Skeletal muscle satellite cell (primary cell): ENCODE data around the gene PPP1R3D.
"Not testable (repeated sequence)": the region's sequence is repeated elsewhere in the genome, so short reads cannot be mapped to it uniquely, and the experiment has no call there.

Experiments
- H3K27me3 ChIP-seq: 2 replicates; pipeline ENCODE4 v1.7.0; 2013; ENCODE audit warnings: low read length; ENCODE audit not compliant: control insufficient read depth, insufficient read depth
- H3K36me3 ChIP-seq: 2 replicates; pipeline ENCODE4 v1.7.0; 2013; ENCODE audit warnings: mild to moderate bottlenecking, control low read depth, low read length; ENCODE audit not compliant: insufficient read depth
- H3K4me1 ChIP-seq: 2 replicates; pipeline ENCODE4 v1.7.0; 2013; ENCODE audit warnings: low read length; ENCODE audit not compliant: control insufficient read depth, insufficient read depth
- H3K4me2 ChIP-seq: 2 replicates; pipeline ENCODE4 v1.7.0; 2013; ENCODE audit warnings: mild to moderate bottlenecking, low read length
- H3K4me3 ChIP-seq: 2 replicates; pipeline ENCODE4 v1.7.0; 2013; ENCODE audit warnings: low read length
- H3K9ac ChIP-seq: 2 replicates; pipeline ENCODE4 v1.7.0; 2013; ENCODE audit warnings: mild to moderate bottlenecking, low read depth, low read length, moderate library complexity
- H3K9me3 ChIP-seq: replicated peaks from 2 replicates; pipeline ENCODE4 v1.7.0; 2013; ENCODE audit warnings: mild to moderate bottlenecking, control low read depth, low read length

PPP1R3D gene

GRCh38 chr20:59966428-59966827 is 26.3 kb upstream of the PPP1R3D start:
- Histone ChIP-seq H3K9ac (no peak overlapping the region), H3K4me3 (no peak overlapping the region), H3K4me2 (no peak overlapping the region), H3K4me1 (no peaks in the 10 kb centered on the region), H3K27me3 (peaks cover 9% of the 10 kb centered on the region), H3K36me3 (no peaks in the 10 kb centered on the region), H3K9me3 (no peaks in the 10 kb centered on the region)

- H3K4me2 ChIP-seq, result no peak overlapping the region
Measured at GRCh38 chr20:59962155-59962554, 22.1 kb upstream of the PPP1R3D start.

GRCh38 chr20:59961423-59961822 is 21.3 kb upstream of the PPP1R3D start:
- Histone ChIP-seq H3K27me3 (peaks cover 25% of the 10 kb centered on the region), H3K9me3 (no peaks in the 10 kb centered on the region), H3K4me1 (no peaks in the 10 kb centered on the region), H3K4me2 (no peak overlapping the region), H3K9ac (no peak overlapping the region), H3K4me3 (no peak overlapping the region), H3K36me3 (no peaks in the 10 kb centered on the region)

More at GRCh38 chr20:59962155-59962554, 22.1 kb upstream of the PPP1R3D start:
- no peaks in the 10 kb centered on the region for H3K36me3 ChIP-seq
- no peak overlapping the region for H3K4me3 ChIP-seq
- H3K9me3 ChIP-seq, result no peaks in the 10 kb centered on the region
- no peaks in the 10 kb centered on the region for H3K4me1 ChIP-seq
- peaks cover 25% of the 10 kb centered on the region for H3K27me3 ChIP-seq
- no peak overlapping the region for H3K9ac ChIP-seq

DNA sequence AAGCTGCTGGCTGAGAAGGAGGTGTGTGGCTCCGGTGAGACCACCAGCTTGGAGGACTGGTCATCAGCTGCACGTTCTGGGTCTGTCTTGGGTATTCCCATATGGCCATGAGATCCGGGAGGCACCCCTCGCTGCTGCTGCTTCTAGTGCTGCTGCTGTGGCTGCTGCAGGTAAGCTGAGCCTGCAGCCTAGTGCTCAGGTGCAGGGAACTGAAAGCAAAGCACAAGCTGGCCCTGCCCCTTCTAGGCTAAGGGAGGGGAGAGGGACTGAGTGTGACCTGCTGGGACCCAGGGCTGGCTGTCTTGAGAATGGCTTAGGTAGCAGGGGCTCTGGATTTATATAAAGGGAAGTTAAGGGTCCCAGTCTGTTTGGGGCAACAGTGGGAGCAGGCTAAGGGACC is 18.5 kb upstream of the PPP1R3D start:
- no peaks in the 10 kb centered on the region for H3K36me3 ChIP-seq
- no peak overlapping the region for H3K9ac ChIP-seq
- no peak overlapping the region for H3K4me2 ChIP-seq
- H3K4me3 ChIP-seq, result no peak overlapping the region
- H3K27me3 ChIP-seq, result peaks cover 25% of the 10 kb centered on the region
- no peaks in the 10 kb centered on the region for H3K4me1 ChIP-seq
- no peaks in the 10 kb centered on the region for H3K9me3 ChIP-seq

DNA sequence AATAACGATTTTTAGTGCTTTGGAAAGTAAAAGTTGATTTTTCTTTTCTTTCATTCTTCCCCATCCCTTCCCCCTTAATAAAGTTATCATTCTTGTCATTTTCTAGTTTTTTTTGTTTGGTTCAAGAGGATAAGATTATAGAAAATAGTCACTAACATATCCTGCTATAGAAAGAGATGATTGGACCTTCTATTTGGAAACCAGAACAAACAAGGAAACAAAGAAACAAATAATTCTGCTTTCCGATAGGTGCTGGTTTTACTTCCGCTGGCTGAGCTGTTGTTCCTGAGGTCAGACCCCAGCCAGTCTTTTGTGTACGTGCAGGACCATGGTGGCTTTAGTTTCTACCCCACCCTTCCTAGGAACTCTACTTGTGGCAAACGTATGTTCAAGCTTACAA is 18.0 kb upstream of the PPP1R3D start, which contains the start of gene CDH26:
CDH26 (plus strand) TSS at position 301 of the 400 bp plus-strand sequence. CDS start 304 bp downstream, outside the sequence.
- Histone ChIP-seq H3K4me1 (no peaks in the 10 kb centered on the region), H3K36me3 (no peaks in the 10 kb centered on the region), H3K27me3 (peaks cover 25% of the 10 kb centered on the region), H3K4me3 (no peak within 1 kb of the TSS), H3K9ac (no peak within 1 kb of the TSS), H3K9me3 (no peaks in the 10 kb centered on the region), H3K4me2 (no peak within 1 kb of the TSS)

DNA sequence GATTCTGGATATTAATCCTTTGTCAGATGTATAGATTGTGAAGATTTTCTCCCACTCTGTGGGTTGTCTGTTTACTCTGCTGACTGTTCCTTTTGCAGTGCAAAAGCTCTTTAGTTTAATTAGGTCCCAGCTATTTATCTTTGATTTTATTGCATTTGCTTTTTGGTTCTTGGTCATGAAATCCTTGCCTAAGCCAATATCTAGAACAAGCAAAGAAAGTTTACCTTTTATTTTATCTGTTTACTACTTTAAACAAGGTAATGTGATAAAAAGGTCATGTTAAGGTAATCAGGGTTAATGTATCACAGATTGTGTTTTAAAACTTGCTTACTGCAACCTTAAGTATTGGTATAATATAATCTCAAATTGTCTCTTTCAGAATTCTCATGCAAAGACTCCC is 17.5 kb upstream of the PPP1R3D start:
- not testable (repeated sequence) for H3K4me2 ChIP-seq, H3K4me3 ChIP-seq, H3K36me3 ChIP-seq, H3K9me3 ChIP-seq, H3K4me1 ChIP-seq, H3K9ac ChIP-seq
- H3K27me3 ChIP-seq, result peaks cover 20% of the 10 kb centered on the region

DNA sequence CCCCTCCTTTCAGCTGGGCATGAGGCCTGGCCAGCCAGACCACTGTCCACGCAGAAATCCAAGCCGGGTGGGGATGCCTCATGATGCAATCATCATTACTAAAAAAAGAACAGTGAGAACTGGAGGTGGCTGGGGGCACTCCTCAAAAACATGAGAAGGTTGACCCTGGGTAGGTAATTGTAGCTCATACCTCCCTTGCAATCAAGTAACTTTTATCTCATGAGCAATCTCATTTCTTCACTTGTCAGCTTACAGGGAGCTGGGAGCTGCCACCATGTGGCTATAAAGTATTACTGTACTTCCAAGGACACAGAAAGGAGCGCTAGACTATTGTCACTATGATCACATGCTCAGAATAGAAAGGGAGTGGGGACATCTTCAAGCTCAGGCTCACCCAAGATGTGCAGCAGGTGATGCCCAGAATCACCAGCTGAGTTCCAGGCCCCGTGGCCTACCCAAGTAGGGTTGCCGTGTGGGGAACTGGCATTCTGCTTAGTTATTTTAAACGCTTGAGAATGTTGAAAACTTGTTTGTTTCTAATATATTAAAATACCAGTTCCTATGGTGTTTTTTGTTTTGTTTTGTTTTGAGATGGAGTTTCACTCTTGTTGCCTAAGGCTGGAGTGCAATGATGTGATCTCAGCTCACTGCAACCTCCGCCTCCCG is 15.2 kb upstream of the PPP1R3D start:
- peaks cover 6% of the 10 kb centered on the region for H3K27me3 ChIP-seq
- no peaks in the 10 kb centered on the region for H3K9me3 ChIP-seq
- H3K4me3 ChIP-seq, result no peak overlapping the region
- no peak overlapping the region for H3K4me2 ChIP-seq
- no peaks in the 10 kb centered on the region for H3K36me3 ChIP-seq
- H3K9ac ChIP-seq, result no peak overlapping the region
- H3K4me1 ChIP-seq, result no peaks in the 10 kb centered on the region

GRCh38 chr20:59954718-59955117 is 14.6 kb upstream of the PPP1R3D start:
- no peaks in the 10 kb centered on the region for H3K4me1 ChIP-seq
- H3K4me2 ChIP-seq, result no peak overlapping the region
- H3K36me3 ChIP-seq, result no peaks in the 10 kb centered on the region
- H3K9ac ChIP-seq, result no peak overlapping the region
- no peak overlapping the region for H3K4me3 ChIP-seq
- peaks cover 4% of the 10 kb centered on the region for H3K27me3 ChIP-seq
- H3K9me3 ChIP-seq, result no peaks in the 10 kb centered on the region

GRCh38 chr20:59949911-59950310 is 9.8 kb upstream of the PPP1R3D start:
- Histone ChIP-seq H3K27me3 (no peaks in the 10 kb centered on the region), H3K9me3 (no peaks in the 10 kb centered on the region), H3K4me1 (no peaks in the 10 kb centered on the region), H3K4me2 (no peak overlapping the region), H3K4me3 (no peak overlapping the region), H3K36me3 (peaks cover 3% of the 10 kb centered on the region), H3K9ac (no peak overlapping the region)

- Histone ChIP-seq H3K4me3 (no peak overlapping the region), H3K9ac (no peak overlapping the region), H3K4me1 (no peaks in the 10 kb centered on the region), H3K9me3 (no peaks in the 10 kb centered on the region), H3K36me3 (peaks cover 11% of the 10 kb centered on the region), H3K27me3 (no peaks in the 10 kb centered on the region), H3K4me2 (no peak overlapping the region)
Measured at GRCh38 chr20:59948828-59949720, 9.0 kb upstream of the PPP1R3D start.

- Histone ChIP-seq H3K4me1 (no peaks in the 10 kb centered on the region), H3K27me3 (no peaks in the 10 kb centered on the region)
Measured at GRCh38 chr20:59948212-59948611, 8.1 kb upstream of the PPP1R3D start.

More at GRCh38 chr20:59948212-59948611, 8.1 kb upstream of the PPP1R3D start:
- no peaks in the 10 kb centered on the region for H3K9me3 ChIP-seq
- peaks cover 19% of the 10 kb centered on the region for H3K36me3 ChIP-seq
- H3K4me2 ChIP-seq, result no peak overlapping the region
- no peak overlapping the region for H3K9ac ChIP-seq
- no peak overlapping the region for H3K4me3 ChIP-seq
